Thyroid gland (tissue), 4 donors: ENCODE data around the gene TP53AIP1. TPM values are rescaled to one million over a fixed set of nuclear protein-coding genes. Genes with fewer than 3 reads are reported as not detected.
A peak's percentile ranks its signal among the peaks of the same experiment; 100 is the strongest.

Experiments
- DNase-seq, 2 donors: peaks; one replicate each; pipeline ENCODE4 v3.0.0-alpha.2; 2019
- H3K27ac ChIP-seq, 3 donors: fragments of 200-600 bp; sonication (generic); 1 replicate in 2 of 3; 2 replicates in 1 of 3; pipeline ENCODE4 v1.5.1; 2016 to 2019; ENCODE audit warnings: mild to moderate bottlenecking in 1 of 3, moderate library complexity in 1 of 3
- H3K27me3 ChIP-seq: fragments of 200-600 bp; sonication (generic); one replicate; pipeline ENCODE4 v1.5.1; 2019
- H3K36me3 ChIP-seq, 2 donors: fragments of 200-600 bp; sonication (generic); one replicate each; pipeline ENCODE4 v1.5.1; 2016 to 2019
- H3K4me1 ChIP-seq, 2 donors: fragments of 200-600 bp; sonication (generic); one replicate each; pipeline ENCODE4 v1.5.1; 2017 to 2019
- H3K4me3 ChIP-seq, 3 donors: fragments of 200-600 bp; sonication (generic); replicated peaks in 1 of 3; 1 replicate in 2 of 3; 2 replicates in 1 of 3; pipeline ENCODE4 v1.5.1; 2016; ENCODE audit warnings: mild to moderate bottlenecking in 1 of 3
- H3K9me3 ChIP-seq: fragments of 200-600 bp; sonication (generic); one replicate; pipeline ENCODE4 v1.5.1; 2017
- CTCF ChIP-seq, 6 experiments: fragments of 200-600 bp in 3 of 6; fragments of 450-650 bp in 3 of 6; sonication (generic) in 3 of 6; IDR thresholded peaks; one replicate each; pipeline ENCODE4 v1.5.1; 2016 to 2019; ENCODE audit warnings: antibody characterized with exemption in 6 of 6, mild to moderate bottlenecking in 2 of 6, inconsistent platforms in 1 of 6, moderate library complexity in 1 of 6
- POLR2A ChIP-seq, 2 donors: fragments of 450-650 bp; IDR thresholded peaks; one replicate each; pipeline ENCODE4 v1.6.1; 2017; ENCODE audit warnings: antibody characterized with exemption in 2 of 2, mild to moderate bottlenecking in 2 of 2, moderate library complexity in 1 of 2
- WGBS, 2 donors: methylation state at CpG; one replicate each; pipeline ENCODE4 v1.1.5; 2017; 5-methylcytosine and 5-hydroxymethylcytosine counted together
- intact Hi-C: fragments of 100-400 bp; cut with DNase I; formaldehyde crosslinking; loops from one replicate; pipeline ENCODE4 v1.15.1; 2023
- total RNA-seq, 4 donors: library from RNA; depleted of rRNA; stranded (reverse); fragments of >200 nt; gene quantifications; one replicate each; pipeline ENCODE4 v1.2.3, GENCODE V29; 2016

TP53AIP1 gene
- total RNA-seq, 4 donors from 2014 or later = not detected

GRCh38 chr11:128890216-128890542, 52.5 kb downstream of the TP53AIP1 start:
- H3K4me3 ChIP-seq = peak overlapping the region in 1 of 3 donors; percentile 35
- no peak overlapping the region for H3K27ac ChIP-seq

GRCh38 chr11:128889657-128890213, 52.9 kb downstream of the TP53AIP1 start:
- 84 to 95% methylated on average over 5 of the region's 8 CpGs for WGBS, 2 donors
- no peak for TF ChIP-seq CTCF (IDR thresholded peaks at IDR 0.05)
- TF ChIP-seq POLR2A (IDR thresholded peaks at IDR 0.05) = no peak
- no peak for DNase-seq
- intact Hi-C loops = no loop called here
- Histone ChIP-seq H3K27ac (no peak overlapping the region), H3K27me3 (no peaks in the 10 kb centered on the region), H3K9me3 (no peaks in the 10 kb centered on the region), H3K36me3 (no peaks in the 10 kb centered on the region), H3K4me1 (peaks cover 14 to 29% of the 10 kb centered on the region in 2 donors), H3K4me3 (no peak overlapping the region)

More at GRCh38 chr11:128890216-128890542, 52.5 kb downstream of the TP53AIP1 start:
- Histone ChIP-seq H3K4me1 (peaks cover 16 to 33% of the 10 kb centered on the region in 2 donors), H3K9me3 (no peaks in the 10 kb centered on the region), H3K36me3 (no peaks in the 10 kb centered on the region), H3K27me3 (no peaks in the 10 kb centered on the region)
- no peak for TF ChIP-seq POLR2A (IDR thresholded peaks at IDR 0.05)
- no peak for TF ChIP-seq CTCF (IDR thresholded peaks at IDR 0.05)
- intact Hi-C loops = no loop called here
- 31 to 33% methylated on average over 3 to 9 of the region's 9 CpGs for WGBS, 2 donors
- no peak for DNase-seq

- intact Hi-C loops = no loop called here
- WGBS, 2 donors = 82 to 83% methylated on average over 15 of the region's 15 CpGs
- Histone ChIP-seq H3K4me1 (peaks cover 12 to 15% of the 10 kb centered on the region in 2 donors), H3K27ac (no peak overlapping the region), H3K9me3 (no peaks in the 10 kb centered on the region), H3K36me3 (no peaks in the 10 kb centered on the region), H3K27me3 (no peaks in the 10 kb centered on the region), H3K4me3 (no peak overlapping the region)
- DNase-seq = no peak
- TF ChIP-seq POLR2A (IDR thresholded peaks at IDR 0.05) (no peak), CTCF (IDR thresholded peaks at IDR 0.05) (no peak)
Observed at GRCh38 chr11:128888034-128888985, 54.4 kb downstream of the TP53AIP1 start.

GRCh38 chr11:128886406-128887124, 56.1 kb downstream of the TP53AIP1 start:
- no peak for TF ChIP-seq POLR2A (IDR thresholded peaks at IDR 0.05)
- TF ChIP-seq CTCF (IDR thresholded peaks at IDR 0.05) = peak in 1 of 6 experiments; percentile 8
- Histone ChIP-seq H3K27ac (no peak overlapping the region), H3K4me1 (peaks cover 9 to 10% of the 10 kb centered on the region in 2 donors), H3K27me3 (no peaks in the 10 kb centered on the region), H3K9me3 (no peaks in the 10 kb centered on the region), H3K36me3 (no peaks in the 10 kb centered on the region), H3K4me3 (no peak overlapping the region)
- peak in 1 of 2 donors; percentile 26 for DNase-seq
- WGBS, 2 donors = 59 to 75% methylated on average over 5 of the region's 5 CpGs
- intact Hi-C loops = loop anchor here (2.0 kb wide), 1 partner anchor 66 kb away; no protein-coding TSS in a partner anchor

Other genes starting within 250 kb of the TP53AIP1 start
- gene FLI1, start 248.8 kb downstream of the TP53AIP1 start, total RNA-seq = 10 to 100 TPM in 3 of 4 donors, 1 to 10 TPM in 1; 8.7 to 26.7 (median 19.9) TPM
- gene KCNJ1, start 75.6 kb downstream of the TP53AIP1 start, total RNA-seq = under 1 TPM in 2 of 4 donors, not detected in 2; 0.11 to 0.81 TPM
- 1 to 10 TPM in 2 of 4 donors, under 1 TPM in 2; 0.40 to 2.7 (median 1.2) TPM for gene KCNJ5, start 51.5 kb downstream of the TP53AIP1 start, total RNA-seq
- gene ARHGAP32, start 249.5 kb upstream of the TP53AIP1 start, total RNA-seq = 10 to 100 TPM; 13.5 to 21.9 (median 20.2) TPM